Measurements from ENCODE around the gene GIT2. TPM values are rescaled to one million over a fixed set of nuclear protein-coding genes. Genes with fewer than 3 reads are reported as not detected.

GIT2 gene
- total and polyA plus RNA-seq, 2 of the 13 experiments (the other 11 are each of a cell fraction or from before 2014, with no cell fraction given), result 18.4 to 19.8 TPM

- TF ChIP-seq ZNF318 (CRISPR knock-in tag; IDR thresholded peaks at IDR 0.05), result no peak
- no peak for TF ChIP-seq KLF13 (CRISPR knock-in tag; IDR thresholded peaks at IDR 0.05)
- TF ChIP-seq TAF1 (CRISPR knock-in tag; IDR thresholded peaks at IDR 0.05), result peak; percentile 51; the same call in 1 of the 2 replicates
- TF ChIP-seq ZNF558 (CRISPR knock-in tag; IDR thresholded peaks at IDR 0.05; ENCODE audit: borderline replicate concordance), result no peak
- no peak for TF ChIP-seq NFATC3 (CRISPR knock-in tag; IDR thresholded peaks at IDR 0.05)
- TF ChIP-seq ZNF670 (CRISPR knock-in tag; IDR thresholded peaks at IDR 0.05; ENCODE audit: borderline replicate concordance), result no peak
- TF ChIP-seq BCL6 (CRISPR knock-in tag; IDR thresholded peaks at IDR 0.05), result peak; percentile 94
- no peak for TF ChIP-seq GTF2F1 (IDR thresholded peaks at IDR 0.05; ENCODE audit: low read length)
- peak; percentile 75; the same call in 1 of the 2 replicates for TF ChIP-seq CHD4 (IDR thresholded peaks at IDR 0.05; ENCODE audit: borderline replicate concordance, low read length)
- TF ChIP-seq ISL2 (CRISPR knock-in tag; IDR thresholded peaks at IDR 0.05), result peak; percentile 88
- peak; percentile 67; the same call in 1 of the 2 replicates for TF ChIP-seq HIC2 (CRISPR knock-in tag; IDR thresholded peaks at IDR 0.05; ENCODE audit: low read depth)
- peak; percentile 84 for TF ChIP-seq NFKBIZ (CRISPR knock-in tag; IDR thresholded peaks at IDR 0.05)
- no peak for TF ChIP-seq FOXM1 (CRISPR knock-in tag; IDR thresholded peaks at IDR 0.05)
- peak; percentile 87 to 97 for TF ChIP-seq MAFK (conservative IDR thresholded peaks at IDR 0.05 in 1 of 2, IDR thresholded peaks at IDR 0.05 in 1 of 2; ENCODE audit: low read length in 2 of 2)
- TF ChIP-seq DMTF1 (CRISPR knock-in tag; IDR thresholded peaks at IDR 0.05), result no peak
- TF ChIP-seq ZNF773 (CRISPR knock-in tag; IDR thresholded peaks at IDR 0.05; ENCODE audit: borderline replicate concordance), result no peak
Measured at GRCh38 chr12:110039085-110039807, 43.1 kb upstream of the GIT2 start (continued).

All from HepG2 (cell line).